ENCODE results near the gene CAMTA1. TPM values are rescaled to one million over a fixed set of nuclear protein-coding genes. Genes with fewer than 3 reads are reported as not detected.
"Not testable (repeated sequence)": the region's sequence is repeated elsewhere in the genome, so short reads cannot be mapped to it uniquely, and the experiment has no call there.

The CAMTA1 gene
- polyA plus RNA-seq, 1 donor (not counting 4 experiments of a cell fraction or from before 2014, with no cell fraction given): 51.4 TPM

- H3K4me2 ChIP-seq (ENCODE audit: control insufficient read depth, extremely low read depth, insufficient read depth, low read depth, low read length): no peak overlapping the region
- H3K4me3 ChIP-seq (ENCODE audit: control insufficient read depth in 2 of 3, extremely low read depth in 1 of 3, insufficient read depth in 2 of 3, low read depth in 1 of 3, low read length in 3 of 3): no peak overlapping the region
- H3K4me1 ChIP-seq (ENCODE audit: control insufficient read depth, extremely low read depth, insufficient read depth, low read length): no peaks in the 10 kb centered on the region
- H3K9ac ChIP-seq (ENCODE audit: control insufficient read depth, extremely low read depth, insufficient read depth, low read length): no peak overlapping the region
- H3K9me3 ChIP-seq (ENCODE audit: control insufficient read depth, low read depth, low read length): peaks cover 2% of the 10 kb centered on the region
- no peak overlapping the region for H3K27ac ChIP-seq (ENCODE audit: control insufficient read depth, insufficient read depth, low read length)
- peaks cover 6 to 7% of the 10 kb centered on the region in 2 experiments for H3K36me3 ChIP-seq (ENCODE audit: control insufficient read depth in 2 of 2, extremely low read depth in 1 of 2, insufficient read depth in 2 of 2, low read length in 2 of 2)
- H3K79me2 ChIP-seq (ENCODE audit: control insufficient read depth, insufficient read depth, low read length): no peaks in the 10 kb centered on the region
- no peaks in the 10 kb centered on the region for H3K9me1 ChIP-seq (ENCODE audit: control insufficient read depth, extremely low read depth, insufficient read depth, low read length)
- no peak for TF ChIP-seq CTCF (optimal IDR thresholded peaks at IDR 0.05 in 1 of 3, IDR thresholded peaks at IDR 0.05 in 1 of 3, conservative IDR thresholded peaks at IDR 0.05 in 1 of 3; ENCODE audit: extremely low read depth in 1 of 3, insufficient read depth in 2 of 3, low read length in 3 of 3)
- TF ChIP-seq EZH2 (IDR thresholded peaks at IDR 0.05; ENCODE audit: low read length): no peak
- dilution Hi-C loops (cut with MboI; ENCODE audit: extremely low pct_ligation_motif_present, low sequenced_read_pairs): no loop called here
- H4K20me1 ChIP-seq (ENCODE audit: control insufficient read depth, extremely low read depth, insufficient read depth, low read length): no peaks in the 10 kb centered on the region
- FAIRE-seq (no peak), DNase-seq (ENCODE audit: low read depth, low spot score) (no peak)
- H3K27me3 ChIP-seq (ENCODE audit: control insufficient read depth, extremely low read depth, insufficient read depth, low read length): no peaks in the 10 kb centered on the region
- no peak overlapping the region for H2AFZ ChIP-seq (ENCODE audit: control insufficient read depth, low read length)
These were observed 1004.6 kb downstream of the CAMTA1 start for GRCh38 chr1:7789828-7790227.

DNA sequence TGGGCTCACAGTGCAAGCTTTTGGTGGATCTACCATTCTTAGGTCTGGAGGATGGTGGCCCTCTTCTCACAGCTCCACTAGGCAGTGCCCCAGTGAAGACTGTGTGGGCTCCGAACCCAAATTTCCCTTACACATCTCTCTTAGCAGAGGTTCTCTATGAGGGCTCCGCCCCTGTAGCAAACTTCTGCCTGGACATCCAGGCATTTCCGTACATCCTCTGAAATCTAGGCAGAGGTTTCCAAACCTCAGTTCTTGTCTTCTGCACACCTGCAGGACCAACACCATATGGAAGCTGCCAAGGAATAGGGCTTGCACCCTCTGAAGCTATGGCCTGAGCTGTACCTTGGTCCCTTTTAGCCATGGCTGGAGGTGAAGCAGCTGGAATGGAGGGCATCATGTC, 1005.8 kb downstream of the CAMTA1 start:
- H2AFZ ChIP-seq (ENCODE audit: control insufficient read depth, low read length); H3K4me3 ChIP-seq (ENCODE audit: control insufficient read depth in 2 of 3, extremely low read depth in 1 of 3, insufficient read depth in 2 of 3, low read depth in 1 of 3, low read length in 3 of 3); DNase-seq (ENCODE audit: low read depth, low spot score); H4K20me1 ChIP-seq (ENCODE audit: control insufficient read depth, extremely low read depth, insufficient read depth, low read length); H3K79me2 ChIP-seq (ENCODE audit: control insufficient read depth, insufficient read depth, low read length); H3K4me2 ChIP-seq (ENCODE audit: control insufficient read depth, extremely low read depth, insufficient read depth, low read depth, low read length); FAIRE-seq; dilution Hi-C loops (cut with MboI; ENCODE audit: extremely low pct_ligation_motif_present, low sequenced_read_pairs); H3K27ac ChIP-seq (ENCODE audit: control insufficient read depth, insufficient read depth, low read length); H3K9ac ChIP-seq (ENCODE audit: control insufficient read depth, extremely low read depth, insufficient read depth, low read length); H3K4me1 ChIP-seq (ENCODE audit: control insufficient read depth, extremely low read depth, insufficient read depth, low read length); H3K9me1 ChIP-seq (ENCODE audit: control insufficient read depth, extremely low read depth, insufficient read depth, low read length); H3K9me3 ChIP-seq (ENCODE audit: control insufficient read depth, low read depth, low read length); H3K36me3 ChIP-seq (ENCODE audit: control insufficient read depth in 2 of 2, extremely low read depth in 1 of 2, insufficient read depth in 2 of 2, low read length in 2 of 2); H3K27me3 ChIP-seq (ENCODE audit: control insufficient read depth, extremely low read depth, insufficient read depth, low read length): not testable (repeated sequence)

- Histone ChIP-seq H3K4me3 (ENCODE audit: control insufficient read depth in 2 of 3, extremely low read depth in 1 of 3, insufficient read depth in 2 of 3, low read depth in 1 of 3, low read length in 3 of 3) (no peak overlapping the region), H3K27ac (ENCODE audit: control insufficient read depth, insufficient read depth, low read length) (no peak overlapping the region), H3K4me2 (ENCODE audit: control insufficient read depth, extremely low read depth, insufficient read depth, low read depth, low read length) (no peak overlapping the region), H3K4me1 (ENCODE audit: control insufficient read depth, extremely low read depth, insufficient read depth, low read length) (no peaks in the 10 kb centered on the region), H3K36me3 (ENCODE audit: control insufficient read depth in 2 of 2, extremely low read depth in 1 of 2, insufficient read depth in 2 of 2, low read length in 2 of 2) (peaks cover 0 to 3% of the 10 kb centered on the region in 2 experiments), H3K9me1 (ENCODE audit: control insufficient read depth, extremely low read depth, insufficient read depth, low read length) (no peaks in the 10 kb centered on the region), H4K20me1 (ENCODE audit: control insufficient read depth, extremely low read depth, insufficient read depth, low read length) (no peaks in the 10 kb centered on the region), H3K27me3 (ENCODE audit: control insufficient read depth, extremely low read depth, insufficient read depth, low read length) (no peaks in the 10 kb centered on the region), H3K79me2 (ENCODE audit: control insufficient read depth, insufficient read depth, low read length) (no peaks in the 10 kb centered on the region), H2AFZ (ENCODE audit: control insufficient read depth, low read length) (no peak overlapping the region), H3K9me3 (ENCODE audit: control insufficient read depth, low read depth, low read length) (peaks cover 2% of the 10 kb centered on the region), H3K9ac (ENCODE audit: control insufficient read depth, extremely low read depth, insufficient read depth, low read length) (no peak overlapping the region)
- TF ChIP-seq CTCF (optimal IDR thresholded peaks at IDR 0.05 in 1 of 3, IDR thresholded peaks at IDR 0.05 in 1 of 3, conservative IDR thresholded peaks at IDR 0.05 in 1 of 3; ENCODE audit: extremely low read depth in 1 of 3, insufficient read depth in 2 of 3, low read length in 3 of 3) (no peak), EZH2 (IDR thresholded peaks at IDR 0.05; ENCODE audit: low read length) (no peak)
- DNase-seq (ENCODE audit: low read depth, low spot score) (no peak), FAIRE-seq (no peak)
- dilution Hi-C loops (cut with MboI; ENCODE audit: extremely low pct_ligation_motif_present, low sequenced_read_pairs): no loop called here
These were observed 1010.2 kb downstream of the CAMTA1 start for GRCh38 chr1:7795406-7795805.

Measured in keratinocyte (primary cell).